GM23338 (cell line): ENCODE results near the gene MYH7. TPM values are rescaled to one million over a fixed set of nuclear protein-coding genes. Genes with fewer than 3 reads are reported as not detected.

Source experiments
- ATAC-seq: fragments of 200-7000 bp; cut with Tn5 transposase; 3 replicates; pipeline ENCODE4 v1.9.1; 2020
- DNase-seq: peaks from one replicate; pipeline ENCODE4 v3.0.0-alpha.2; 2015; ENCODE audit warnings: low spot score
- H2AFZ ChIP-seq: fragments of 200-600 bp; sonication (generic); 2 replicates; pipeline ENCODE4 v1.8.0; 2016; ENCODE audit warnings: antibody characterized with exemption, mild to moderate bottlenecking, moderate library complexity
- H3F3A ChIP-seq: fragments of 200-600 bp; sonication (generic); replicated peaks from 2 replicates; pipeline ENCODE4 v1.8.0; 2017; ENCODE audit warnings: antibody characterized with exemption, mixed run types, low read depth
- H3K27ac ChIP-seq: fragments of 200-600 bp; sonication (generic); 2 replicates; pipeline ENCODE4 v1.6.1; 2016; ENCODE audit warnings: low read depth
- H3K27me3 ChIP-seq: fragments of 200-600 bp; sonication (generic); 2 replicates; pipeline ENCODE4 v1.8.0; 2016; ENCODE audit warnings: mild to moderate bottlenecking, mixed run types, moderate library complexity; ENCODE audit not compliant: insufficient read depth
- H3K36me3 ChIP-seq: fragments of 200-600 bp; sonication (generic); 2 replicates; pipeline ENCODE4 v1.8.0; 2016; ENCODE audit warnings: mild to moderate bottlenecking; ENCODE audit not compliant: insufficient read depth
- H3K4me1 ChIP-seq: fragments of 200-600 bp; sonication (generic); 2 replicates; pipeline ENCODE4 v1.8.0; 2016; ENCODE audit warnings: mild to moderate bottlenecking, moderate library complexity; ENCODE audit not compliant: insufficient read depth
- H3K4me2 ChIP-seq: fragments of 200-600 bp; sonication (generic); 2 replicates; pipeline ENCODE4 v1.7.1; 2017; ENCODE audit warnings: mixed run types
- H3K4me3 ChIP-seq: fragments of 200-600 bp; sonication (generic); 2 replicates; pipeline ENCODE4 v1.6.1; 2016; ENCODE audit warnings: mixed run types
- H3K79me2 ChIP-seq: fragments of 200-600 bp; sonication (generic); replicated peaks from 2 replicates; pipeline ENCODE4 v1.8.0; 2017; ENCODE audit warnings: mild to moderate bottlenecking; ENCODE audit not compliant: insufficient read depth
- H3K9me2 ChIP-seq: fragments of 200-600 bp; sonication (generic); 2 replicates; pipeline ENCODE4 v1.8.0; 2017; ENCODE audit not compliant: insufficient read depth
- H4K20me1 ChIP-seq: fragments of 200-600 bp; sonication (generic); replicated peaks from 2 replicates; pipeline ENCODE4 v1.8.0; 2017; ENCODE audit warnings: mild to moderate bottlenecking; ENCODE audit not compliant: insufficient read depth
- H3K27ac Mint-ChIP-seq: 2 replicates; pipeline ENCODE4 v1.8.0; 2020; ENCODE audit warnings: inconsistent platforms, mild to moderate bottlenecking, moderate library complexity, mixed read lengths
- H3K27me3 Mint-ChIP-seq: 3 replicates; pipeline ENCODE4 v1.8.0; 2022; ENCODE audit warnings: low read depth, mild to moderate bottlenecking, moderate library complexity, mixed read lengths, inconsistent platforms; ENCODE audit not compliant: insufficient read depth, poor library complexity
- H3K36me3 Mint-ChIP-seq: 3 replicates; pipeline ENCODE4 v1.8.0; 2021; ENCODE audit warnings: low read depth, mild to moderate bottlenecking, inconsistent platforms, moderate library complexity, mixed read lengths
- H3K4me1 Mint-ChIP-seq: 3 replicates; pipeline ENCODE4 v1.8.0; 2020; ENCODE audit warnings: mild to moderate bottlenecking, inconsistent platforms, mixed read lengths
- H3K4me3 Mint-ChIP-seq: 3 replicates; pipeline ENCODE4 v1.8.0; 2021; ENCODE audit warnings: moderate library complexity, mild to moderate bottlenecking, inconsistent platforms, mixed read lengths
- H3K9me3 Mint-ChIP-seq: 3 replicates; pipeline ENCODE4 v1.8.0; 2020; ENCODE audit warnings: moderate library complexity, mild to moderate bottlenecking, inconsistent platforms, mixed read lengths
- CREB1 ChIP-seq: fragments of 250-450 bp; sonication (Bioruptor Pico); IDR thresholded peaks from 2 replicates; pipeline ENCODE4 v1.5.0; 2020; ENCODE audit warnings: low read depth, mild to moderate bottlenecking, moderate library complexity
- EZH2phosphoT487 ChIP-seq: fragments of 200-600 bp; sonication (generic); IDR thresholded peaks from one replicate; pipeline ENCODE4 v1.8.1; 2018; ENCODE audit warnings: antibody characterized with exemption; ENCODE audit not compliant: unreplicated experiment
- NANOG ChIP-seq: IDR thresholded peaks from 2 replicates; pipeline ENCODE4 v1.6.1; 2016; ENCODE audit warnings: antibody characterized with exemption, borderline replicate concordance
- POLR2AphosphoS5 ChIP-seq: IDR thresholded peaks from 2 replicates; pipeline ENCODE4 v1.6.1; 2016; ENCODE audit warnings: antibody characterized with exemption, low read depth
- STAT1 ChIP-seq: IDR thresholded peaks from one replicate; pipeline ENCODE4 v1.6.1; 2016; ENCODE audit warnings: antibody characterized with exemption; ENCODE audit not compliant: unreplicated experiment
- polyA plus RNA-seq: library from polyadenylated mRNA; unstranded; fragments of >200 nt; fragmentation: Nextera tagmentation; extraction: Ambion mirVana; gene quantifications from 2 replicates; pipeline ENCODE4 v1.2.1, GENCODE V29; 2016
- total RNA-seq: library from RNA; depleted of rRNA; stranded (reverse); fragments of >200 nt; shearing (Covaris generic); gene quantifications from 2 replicates; pipeline ENCODE4 v1.2.3, GENCODE V29; 2014
- TF ChIP-seq, protein P1 (sequence below), 2 experiments: fragments of 200-600 bp in 1 of 2; sonication (generic) in 1 of 2; conservative IDR thresholded peaks; 2 replicates each; pipeline versions ENCODE4 v1.5.1 to v1.6.1; 2016 to 2017; ENCODE audit warnings: antibody characterized with exemption in 2 of 2, low read depth in 2 of 2, mild to moderate bottlenecking in 2 of 2, moderate library complexity in 1 of 2
- TF ChIP-seq, protein P2 (sequence below): fragments of 250-450 bp; sonication (Bioruptor Pico); IDR thresholded peaks from 2 replicates; pipeline ENCODE4 v1.5.0; 2020; ENCODE audit warnings: mild to moderate bottlenecking, moderate library complexity
- TF ChIP-seq, protein P3 (sequence below): IDR thresholded peaks from one replicate; pipeline ENCODE4 v1.6.1; 2018; ENCODE audit warnings: antibody characterized with exemption; ENCODE audit not compliant: unreplicated experiment
- TF ChIP-seq, protein P4 (sequence below): IDR thresholded peaks from 2 replicates; pipeline ENCODE4 v1.6.1; 2016; ENCODE audit warnings: antibody characterized with exemption

The MYH7 gene
- total and polyA plus RNA-seq, 2 experiments from 2014 or later: not detected

GRCh38 chr14:23415821-23416778, 19.4 kb downstream of the MYH7 start:
- DNase-seq: no peak
- no peaks in the 10 kb centered on the region for H3K36me3 ChIP-seq
- TF ChIP-seq, protein P1, sequence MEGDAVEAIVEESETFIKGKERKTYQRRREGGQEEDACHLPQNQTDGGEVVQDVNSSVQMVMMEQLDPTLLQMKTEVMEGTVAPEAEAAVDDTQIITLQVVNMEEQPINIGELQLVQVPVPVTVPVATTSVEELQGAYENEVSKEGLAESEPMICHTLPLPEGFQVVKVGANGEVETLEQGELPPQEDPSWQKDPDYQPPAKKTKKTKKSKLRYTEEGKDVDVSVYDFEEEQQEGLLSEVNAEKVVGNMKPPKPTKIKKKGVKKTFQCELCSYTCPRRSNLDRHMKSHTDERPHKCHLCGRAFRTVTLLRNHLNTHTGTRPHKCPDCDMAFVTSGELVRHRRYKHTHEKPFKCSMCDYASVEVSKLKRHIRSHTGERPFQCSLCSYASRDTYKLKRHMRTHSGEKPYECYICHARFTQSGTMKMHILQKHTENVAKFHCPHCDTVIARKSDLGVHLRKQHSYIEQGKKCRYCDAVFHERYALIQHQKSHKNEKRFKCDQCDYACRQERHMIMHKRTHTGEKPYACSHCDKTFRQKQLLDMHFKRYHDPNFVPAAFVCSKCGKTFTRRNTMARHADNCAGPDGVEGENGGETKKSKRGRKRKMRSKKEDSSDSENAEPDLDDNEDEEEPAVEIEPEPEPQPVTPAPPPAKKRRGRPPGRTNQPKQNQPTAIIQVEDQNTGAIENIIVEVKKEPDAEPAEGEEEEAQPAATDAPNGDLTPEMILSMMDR (conservative IDR thresholded peaks at IDR 0.05; ENCODE audit: low read depth in 2 of 2): no peak
- TF ChIP-seq EZH2phosphoT487 (no peak), NANOG (no peak), STAT1 (no peak), POLR2AphosphoS5 (no peak), CREB1 (no peak)
- TF ChIP-seq, protein P2, sequence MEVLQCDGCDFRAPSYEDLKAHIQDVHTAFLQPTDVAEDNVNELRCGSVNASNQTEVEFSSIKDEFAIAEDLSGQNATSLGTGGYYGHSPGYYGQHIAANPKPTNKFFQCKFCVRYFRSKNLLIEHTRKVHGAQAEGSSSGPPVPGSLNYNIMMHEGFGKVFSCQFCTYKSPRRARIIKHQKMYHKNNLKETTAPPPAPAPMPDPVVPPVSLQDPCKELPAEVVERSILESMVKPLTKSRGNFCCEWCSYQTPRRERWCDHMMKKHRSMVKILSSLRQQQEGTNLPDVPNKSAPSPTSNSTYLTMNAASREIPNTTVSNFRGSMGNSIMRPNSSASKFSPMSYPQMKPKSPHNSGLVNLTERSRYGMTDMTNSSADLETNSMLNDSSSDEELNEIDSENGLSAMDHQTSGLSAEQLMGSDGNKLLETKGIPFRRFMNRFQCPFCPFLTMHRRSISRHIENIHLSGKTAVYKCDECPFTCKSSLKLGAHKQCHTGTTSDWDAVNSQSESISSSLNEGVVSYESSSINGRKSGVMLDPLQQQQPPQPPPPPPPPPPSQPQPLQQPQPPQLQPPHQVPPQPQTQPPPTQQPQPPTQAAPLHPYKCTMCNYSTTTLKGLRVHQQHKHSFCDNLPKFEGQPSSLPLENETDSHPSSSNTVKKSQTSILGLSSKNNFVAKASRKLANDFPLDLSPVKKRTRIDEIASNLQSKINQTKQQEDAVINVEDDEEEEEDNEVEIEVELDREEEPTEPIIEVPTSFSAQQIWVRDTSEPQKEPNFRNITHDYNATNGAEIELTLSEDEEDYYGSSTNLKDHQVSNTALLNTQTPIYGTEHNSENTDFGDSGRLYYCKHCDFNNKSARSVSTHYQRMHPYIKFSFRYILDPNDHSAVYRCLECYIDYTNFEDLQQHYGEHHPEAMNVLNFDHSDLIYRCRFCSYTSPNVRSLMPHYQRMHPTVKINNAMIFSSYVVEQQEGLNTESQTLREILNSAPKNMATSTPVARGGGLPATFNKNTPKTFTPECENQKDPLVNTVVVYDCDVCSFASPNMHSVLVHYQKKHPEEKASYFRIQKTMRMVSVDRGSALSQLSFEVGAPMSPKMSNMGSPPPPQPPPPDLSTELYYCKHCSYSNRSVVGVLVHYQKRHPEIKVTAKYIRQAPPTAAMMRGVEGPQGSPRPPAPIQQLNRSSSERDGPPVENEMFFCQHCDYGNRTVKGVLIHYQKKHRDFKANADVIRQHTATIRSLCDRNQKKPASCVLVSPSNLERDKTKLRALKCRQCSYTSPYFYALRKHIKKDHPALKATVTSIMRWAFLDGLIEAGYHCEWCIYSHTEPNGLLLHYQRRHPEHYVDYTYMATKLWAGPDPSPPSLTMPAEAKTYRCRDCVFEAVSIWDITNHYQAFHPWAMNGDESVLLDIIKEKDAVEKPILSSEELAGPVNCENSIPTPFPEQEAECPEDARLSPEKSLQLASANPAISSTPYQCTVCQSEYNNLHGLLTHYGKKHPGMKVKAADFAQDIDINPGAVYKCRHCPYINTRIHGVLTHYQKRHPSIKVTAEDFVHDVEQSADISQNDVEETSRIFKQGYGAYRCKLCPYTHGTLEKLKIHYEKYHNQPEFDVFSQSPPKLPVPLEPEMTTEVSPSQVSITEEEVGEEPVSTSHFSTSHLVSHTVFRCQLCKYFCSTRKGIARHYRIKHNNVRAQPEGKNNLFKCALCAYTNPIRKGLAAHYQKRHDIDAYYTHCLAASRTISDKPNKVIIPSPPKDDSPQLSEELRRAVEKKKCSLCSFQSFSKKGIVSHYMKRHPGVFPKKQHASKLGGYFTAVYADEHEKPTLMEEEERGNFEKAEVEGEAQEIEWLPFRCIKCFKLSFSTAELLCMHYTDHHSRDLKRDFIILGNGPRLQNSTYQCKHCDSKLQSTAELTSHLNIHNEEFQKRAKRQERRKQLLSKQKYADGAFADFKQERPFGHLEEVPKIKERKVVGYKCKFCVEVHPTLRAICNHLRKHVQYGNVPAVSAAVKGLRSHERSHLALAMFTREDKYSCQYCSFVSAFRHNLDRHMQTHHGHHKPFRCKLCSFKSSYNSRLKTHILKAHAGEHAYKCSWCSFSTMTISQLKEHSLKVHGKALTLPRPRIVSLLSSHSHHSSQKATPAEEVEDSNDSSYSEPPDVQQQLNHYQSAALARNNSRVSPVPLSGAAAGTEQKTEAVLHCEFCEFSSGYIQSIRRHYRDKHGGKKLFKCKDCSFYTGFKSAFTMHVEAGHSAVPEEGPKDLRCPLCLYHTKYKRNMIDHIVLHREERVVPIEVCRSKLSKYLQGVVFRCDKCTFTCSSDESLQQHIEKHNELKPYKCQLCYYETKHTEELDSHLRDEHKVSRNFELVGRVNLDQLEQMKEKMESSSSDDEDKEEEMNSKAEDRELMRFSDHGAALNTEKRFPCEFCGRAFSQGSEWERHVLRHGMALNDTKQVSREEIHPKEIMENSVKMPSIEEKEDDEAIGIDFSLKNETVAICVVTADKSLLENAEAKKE: no peak
- TF ChIP-seq, protein P3, sequence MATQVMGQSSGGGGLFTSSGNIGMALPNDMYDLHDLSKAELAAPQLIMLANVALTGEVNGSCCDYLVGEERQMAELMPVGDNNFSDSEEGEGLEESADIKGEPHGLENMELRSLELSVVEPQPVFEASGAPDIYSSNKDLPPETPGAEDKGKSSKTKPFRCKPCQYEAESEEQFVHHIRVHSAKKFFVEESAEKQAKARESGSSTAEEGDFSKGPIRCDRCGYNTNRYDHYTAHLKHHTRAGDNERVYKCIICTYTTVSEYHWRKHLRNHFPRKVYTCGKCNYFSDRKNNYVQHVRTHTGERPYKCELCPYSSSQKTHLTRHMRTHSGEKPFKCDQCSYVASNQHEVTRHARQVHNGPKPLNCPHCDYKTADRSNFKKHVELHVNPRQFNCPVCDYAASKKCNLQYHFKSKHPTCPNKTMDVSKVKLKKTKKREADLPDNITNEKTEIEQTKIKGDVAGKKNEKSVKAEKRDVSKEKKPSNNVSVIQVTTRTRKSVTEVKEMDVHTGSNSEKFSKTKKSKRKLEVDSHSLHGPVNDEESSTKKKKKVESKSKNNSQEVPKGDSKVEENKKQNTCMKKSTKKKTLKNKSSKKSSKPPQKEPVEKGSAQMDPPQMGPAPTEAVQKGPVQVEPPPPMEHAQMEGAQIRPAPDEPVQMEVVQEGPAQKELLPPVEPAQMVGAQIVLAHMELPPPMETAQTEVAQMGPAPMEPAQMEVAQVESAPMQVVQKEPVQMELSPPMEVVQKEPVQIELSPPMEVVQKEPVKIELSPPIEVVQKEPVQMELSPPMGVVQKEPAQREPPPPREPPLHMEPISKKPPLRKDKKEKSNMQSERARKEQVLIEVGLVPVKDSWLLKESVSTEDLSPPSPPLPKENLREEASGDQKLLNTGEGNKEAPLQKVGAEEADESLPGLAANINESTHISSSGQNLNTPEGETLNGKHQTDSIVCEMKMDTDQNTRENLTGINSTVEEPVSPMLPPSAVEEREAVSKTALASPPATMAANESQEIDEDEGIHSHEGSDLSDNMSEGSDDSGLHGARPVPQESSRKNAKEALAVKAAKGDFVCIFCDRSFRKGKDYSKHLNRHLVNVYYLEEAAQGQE: no peak
- TF ChIP-seq, protein P4, sequence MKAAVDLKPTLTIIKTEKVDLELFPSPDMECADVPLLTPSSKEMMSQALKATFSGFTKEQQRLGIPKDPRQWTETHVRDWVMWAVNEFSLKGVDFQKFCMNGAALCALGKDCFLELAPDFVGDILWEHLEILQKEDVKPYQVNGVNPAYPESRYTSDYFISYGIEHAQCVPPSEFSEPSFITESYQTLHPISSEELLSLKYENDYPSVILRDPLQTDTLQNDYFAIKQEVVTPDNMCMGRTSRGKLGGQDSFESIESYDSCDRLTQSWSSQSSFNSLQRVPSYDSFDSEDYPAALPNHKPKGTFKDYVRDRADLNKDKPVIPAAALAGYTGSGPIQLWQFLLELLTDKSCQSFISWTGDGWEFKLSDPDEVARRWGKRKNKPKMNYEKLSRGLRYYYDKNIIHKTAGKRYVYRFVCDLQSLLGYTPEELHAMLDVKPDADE: no peak
- Mint-ChIP-seq H3K27me3 (peaks cover 35% of the 10 kb centered on the region), H3K4me1 (peaks cover 5% of the 10 kb centered on the region; the same call in 2 of the 3 replicates), H3K27ac (no peak overlapping the region), H3K9me3 (no peaks in the 10 kb centered on the region; the same call in 2 of the 3 replicates), H3K4me3 (no peak overlapping the region), H3K36me3 (no peaks in the 10 kb centered on the region; the same call in 2 of the 3 replicates)
- H3K27me3 ChIP-seq: no peaks in the 10 kb centered on the region
- peaks cover 8% of the 10 kb centered on the region for H3K9me2 ChIP-seq
- no peaks in the 10 kb centered on the region for H3K79me2 ChIP-seq
- H3K4me1 ChIP-seq: no peaks in the 10 kb centered on the region
- ATAC-seq: no peak
- H3K4me3 ChIP-seq: no peak overlapping the region
- no peak overlapping the region for H3K4me2 ChIP-seq
- H3K27ac ChIP-seq: no peak overlapping the region
- H2AFZ ChIP-seq: no peak overlapping the region
- no peaks in the 10 kb centered on the region for H3F3A ChIP-seq
- H4K20me1 ChIP-seq: no peaks in the 10 kb centered on the region
